H54 (cell line): ENCODE measurements around the gene CLIP1.

Experiments
- DNase-seq: peaks from one replicate; pipeline ENCODE4 v3.0.0; 2011; ENCODE audit warnings: low spot score, mixed read lengths; ENCODE audit not compliant: insufficient read length
- FAIRE-seq: peaks from 3 replicates; lab custom pipeline; 2011; peaks lifted over from hg19 to GRCh38; lab: Jason Lieb, UNC
- POLR2A ChIP-seq: IDR thresholded peaks from 2 replicates; pipeline ENCODE4 v1.6.1; 2011; ENCODE audit warnings: low read depth, mild to moderate bottlenecking, low read length

Gene CLIP1

DNA sequence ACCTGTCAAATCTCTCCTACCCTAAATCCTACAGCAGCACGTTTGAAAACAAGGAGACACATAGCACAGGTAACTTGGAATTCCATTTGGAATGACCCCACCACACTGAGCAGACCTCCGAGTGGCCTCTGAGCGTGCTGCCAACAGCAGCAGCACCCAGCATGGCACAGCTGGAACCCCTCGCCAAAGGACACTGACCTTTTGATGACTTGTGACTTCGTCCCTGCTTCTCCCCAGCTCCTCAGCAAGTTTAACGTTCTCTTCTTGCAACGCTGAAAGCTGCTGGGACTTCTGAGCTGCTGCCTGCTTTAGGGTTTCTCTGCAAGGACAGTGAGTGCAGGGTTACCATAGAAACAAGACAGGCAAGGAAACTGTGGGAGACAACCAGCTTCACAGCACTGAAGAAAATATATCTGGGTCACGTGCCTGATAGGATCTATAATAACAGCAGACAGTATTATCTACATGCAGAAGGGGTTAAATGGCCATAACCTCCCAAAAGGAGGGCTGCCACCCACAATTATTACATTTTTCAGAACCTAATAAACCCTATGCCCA, 112.8 kb downstream of the CLIP1 start:
- no peak for DNase-seq
- no peak for TF ChIP-seq POLR2A
- FAIRE-seq = no peak

DNA sequence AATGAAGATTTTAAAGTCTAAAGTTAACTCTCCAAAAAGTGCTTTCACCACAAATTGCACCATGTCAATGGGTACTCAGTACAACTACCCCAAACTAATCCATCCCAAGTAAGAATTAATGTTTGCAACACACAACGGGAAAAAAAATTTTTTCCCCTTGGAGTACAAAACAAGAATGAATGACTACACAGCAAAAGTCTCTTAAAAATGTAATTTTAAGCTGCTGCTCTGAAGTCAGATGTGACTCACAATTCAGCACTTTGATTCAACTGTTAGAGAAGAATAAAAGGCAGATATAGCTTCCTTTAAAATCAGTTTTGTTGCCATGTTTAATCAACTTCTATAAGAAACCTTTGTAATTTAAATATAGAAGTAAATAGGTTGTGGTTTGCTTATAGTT, 113.7 kb downstream of the CLIP1 start:
- DNase-seq (no peak), FAIRE-seq (no peak)
- no peak for TF ChIP-seq POLR2A

DNA sequence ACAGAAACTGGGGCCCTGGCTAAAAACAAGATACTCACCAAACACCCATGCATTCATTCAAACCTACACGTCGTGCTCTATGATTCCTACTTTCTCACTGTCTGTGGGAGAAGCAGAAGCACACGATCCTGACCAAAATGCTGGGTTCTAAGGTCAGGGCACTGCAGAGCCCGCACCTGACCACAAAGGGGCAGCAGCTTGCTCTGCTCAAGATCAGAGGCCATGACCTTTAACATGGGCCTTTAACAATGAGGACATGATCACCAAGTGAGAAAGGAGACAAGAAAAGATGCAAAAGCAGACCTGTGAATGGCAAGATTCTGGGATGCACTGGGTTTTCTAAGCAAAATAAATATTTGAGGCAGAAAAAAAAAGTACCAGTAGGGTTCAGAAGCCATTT, 116.1 kb downstream of the CLIP1 start:
- FAIRE-seq (no peak), DNase-seq (no peak)
- TF ChIP-seq POLR2A = no peak

DNA sequence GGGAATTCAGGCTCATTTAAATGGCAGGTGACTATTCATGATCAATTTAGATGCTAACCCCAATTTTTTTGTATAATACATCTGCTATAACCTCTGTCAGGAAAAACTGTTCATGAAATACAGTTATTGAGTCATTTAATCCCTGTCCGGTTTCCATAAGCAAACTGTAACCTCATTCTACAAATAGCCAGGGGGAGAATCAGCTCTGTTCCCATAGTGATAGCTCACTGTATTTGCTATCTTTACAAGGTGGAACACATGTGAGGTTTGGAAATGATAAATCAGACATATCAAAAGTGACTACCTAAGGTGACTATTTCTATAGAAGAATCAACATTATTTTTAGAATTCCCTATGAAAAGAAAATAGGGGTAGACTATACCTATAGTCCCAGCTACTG, 117.5 kb downstream of the CLIP1 start:
- FAIRE-seq (no peak), DNase-seq (no peak)
- TF ChIP-seq POLR2A = no peak

DNA sequence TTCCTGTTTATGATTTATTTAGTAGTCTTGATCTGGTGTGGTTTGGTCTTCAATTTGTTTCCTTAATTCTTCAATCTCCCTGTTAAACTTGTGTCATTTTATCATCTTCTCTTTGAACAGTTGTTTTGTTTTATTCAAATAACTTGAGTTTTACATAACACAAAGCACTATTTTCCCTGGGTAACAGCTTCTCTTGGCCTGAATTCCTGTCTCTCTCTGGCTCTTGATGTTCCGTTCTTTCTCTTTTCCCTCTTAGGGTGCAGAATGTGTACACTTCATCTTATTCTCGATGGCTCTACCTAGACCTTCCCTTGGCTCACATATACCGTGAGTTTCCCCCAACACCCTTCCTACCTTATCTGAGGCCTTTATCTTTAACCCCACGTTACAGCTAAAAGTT, 119.4 kb downstream of the CLIP1 start:
- FAIRE-seq (no peak), DNase-seq (no peak)
- no peak for TF ChIP-seq POLR2A

DNA sequence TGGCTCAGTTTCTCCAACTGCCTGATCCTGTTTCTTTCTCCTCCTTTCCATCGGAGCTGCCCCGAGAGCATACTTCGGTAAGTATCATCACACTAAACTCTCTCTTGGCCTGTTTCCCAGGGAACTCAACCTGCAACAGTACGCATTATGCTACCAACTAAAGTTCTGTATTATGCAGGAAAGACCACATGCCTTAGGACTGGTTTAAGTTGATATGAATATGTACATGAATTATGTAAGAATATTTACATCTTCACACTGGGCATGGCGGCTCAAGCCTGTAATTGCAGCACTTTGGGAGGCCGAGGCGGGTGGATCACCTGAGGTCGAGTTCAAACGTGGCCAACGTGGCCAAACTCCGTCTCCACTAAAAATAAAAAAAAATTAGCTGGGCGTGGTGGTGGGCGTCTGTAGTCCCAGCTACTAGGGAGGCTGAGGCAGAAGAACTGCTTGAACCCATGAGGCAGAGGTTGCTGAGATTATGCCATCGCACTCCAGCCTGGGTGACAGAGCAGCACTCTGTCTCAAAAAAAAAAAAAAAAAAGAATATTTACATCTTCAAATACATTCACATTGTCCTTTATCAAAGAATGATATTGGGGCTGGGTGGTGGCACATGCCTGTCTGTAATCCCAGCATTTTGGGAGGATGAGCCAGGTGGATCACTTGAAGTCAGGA, 124.3 kb downstream of the CLIP1 start:
- no peak for TF ChIP-seq POLR2A
- no peak for FAIRE-seq
- DNase-seq = no peak

DNA sequence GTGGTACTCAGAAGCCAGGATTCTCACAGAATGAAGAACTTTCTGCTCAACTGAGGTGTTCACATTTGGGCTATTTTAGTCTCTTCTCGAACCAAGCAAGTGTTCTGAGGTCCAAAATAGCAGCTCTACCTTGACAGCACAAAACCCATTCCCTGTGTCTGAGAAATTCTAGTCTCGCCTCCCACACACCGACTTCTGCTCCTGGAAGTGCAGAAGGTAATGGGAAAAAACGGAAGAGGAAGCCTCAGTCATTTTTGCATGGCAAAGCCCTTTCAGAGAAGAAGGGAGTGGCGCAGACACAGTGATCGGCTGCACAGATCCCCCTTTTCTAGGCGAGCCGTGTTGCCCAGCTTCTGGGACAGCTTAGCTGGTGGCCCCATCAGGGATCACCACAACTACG, 125.0 kb downstream of the CLIP1 start:
- no peak for FAIRE-seq
- DNase-seq = no peak
- TF ChIP-seq POLR2A = no peak

DNA sequence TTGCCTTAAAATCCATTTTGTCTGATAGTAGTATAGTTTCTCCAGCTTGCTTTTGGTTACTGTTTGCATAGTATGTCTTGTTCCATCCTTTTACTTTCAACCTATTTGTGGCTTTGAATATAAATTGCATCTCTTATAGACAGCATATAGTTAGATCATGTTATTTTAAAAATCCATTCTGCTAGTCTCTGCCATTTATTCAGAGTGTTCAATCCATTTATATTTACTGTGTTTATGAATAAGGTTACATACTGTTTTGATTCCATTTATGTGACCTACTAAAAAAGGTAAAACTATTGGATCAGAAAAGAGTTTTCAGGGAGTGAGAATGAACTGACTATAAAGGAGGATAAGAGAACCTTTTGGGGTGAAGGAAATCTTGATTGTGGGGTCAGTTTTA, 126.6 kb downstream of the CLIP1 start:
- DNase-seq (no peak), FAIRE-seq (no peak)
- TF ChIP-seq POLR2A = no peak

DNA sequence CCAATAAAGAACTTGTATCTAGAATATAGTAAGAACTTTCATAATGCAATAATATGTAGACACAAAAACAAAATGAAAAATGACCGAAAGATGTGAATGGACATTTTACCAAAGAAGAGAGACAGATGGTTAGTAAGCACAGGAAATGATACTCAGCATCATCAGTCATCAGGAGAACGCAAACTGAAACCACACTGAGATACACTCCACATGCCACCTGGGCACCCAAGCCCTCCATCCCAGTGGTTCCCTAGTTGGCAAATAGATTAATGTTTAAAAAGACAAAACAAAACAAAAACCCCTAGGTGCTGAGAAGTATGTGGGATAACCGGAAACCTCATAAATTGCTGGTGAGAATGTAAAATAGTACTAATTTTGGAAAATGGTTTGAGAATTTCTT, 129.4 kb downstream of the CLIP1 start:
- FAIRE-seq (no peak), DNase-seq (no peak)
- TF ChIP-seq POLR2A = no peak

DNA sequence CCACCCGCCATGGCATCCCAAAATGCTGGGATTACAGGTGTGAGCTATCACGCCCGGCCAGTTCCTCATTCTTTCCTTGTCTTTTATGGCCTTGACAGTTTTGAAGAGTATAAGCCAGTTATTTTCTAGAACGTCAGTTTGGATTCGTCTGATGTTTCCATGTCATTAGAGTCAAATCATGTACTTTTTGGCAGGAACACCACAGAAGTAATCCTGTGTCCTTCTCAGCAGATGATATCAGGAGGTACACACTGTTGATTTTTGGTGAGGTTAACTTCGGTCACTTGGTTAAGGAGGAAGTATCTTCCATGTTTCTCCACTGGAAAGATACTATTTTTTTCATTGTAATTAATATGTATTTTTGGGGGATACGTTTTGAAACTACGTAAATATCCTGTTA, 131.0 kb downstream of the CLIP1 start:
- DNase-seq (no peak), FAIRE-seq (no peak)
- TF ChIP-seq POLR2A = no peak

DNA sequence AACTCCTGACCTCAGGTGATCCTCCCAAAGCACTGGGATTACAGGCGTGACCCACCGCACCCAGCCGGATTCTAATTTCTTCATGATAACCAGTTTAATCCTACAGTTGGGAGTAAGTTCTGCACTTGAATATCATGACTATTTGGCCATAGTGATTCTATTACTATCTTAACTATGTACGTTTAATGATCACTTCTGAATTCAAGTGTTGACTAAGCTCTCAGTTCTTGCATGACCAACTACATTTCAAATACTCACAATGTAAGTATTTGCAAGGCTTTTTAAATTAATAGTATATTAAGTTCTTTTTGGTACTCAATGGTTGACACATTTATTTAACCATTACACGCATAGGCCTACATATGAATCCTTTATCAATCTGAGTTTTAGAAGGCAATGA, 138.8 kb downstream of the CLIP1 start:
- TF ChIP-seq POLR2A = no peak
- DNase-seq (no peak), FAIRE-seq (no peak)

DNA sequence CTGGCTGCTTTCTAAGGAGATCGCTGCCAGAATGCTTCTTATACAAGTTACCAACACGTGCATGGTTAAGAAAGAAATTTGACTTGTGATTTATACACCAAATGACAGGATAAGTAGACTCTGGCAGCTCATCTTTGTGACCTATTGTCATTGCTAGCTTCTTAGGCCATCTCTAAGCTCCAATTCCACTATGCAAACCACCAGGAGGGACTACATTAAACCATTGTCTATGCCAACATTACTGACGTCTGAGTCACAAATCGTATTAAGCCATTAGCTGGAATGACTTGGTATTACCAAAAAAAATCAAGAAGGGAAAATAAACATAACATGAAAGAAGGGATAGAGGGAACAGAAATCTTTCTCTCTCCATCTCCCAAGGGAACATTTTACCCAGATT, 140.4 kb downstream of the CLIP1 start:
- no peak for TF ChIP-seq POLR2A
- DNase-seq = no peak
- peak; percentile 90 for FAIRE-seq

DNA sequence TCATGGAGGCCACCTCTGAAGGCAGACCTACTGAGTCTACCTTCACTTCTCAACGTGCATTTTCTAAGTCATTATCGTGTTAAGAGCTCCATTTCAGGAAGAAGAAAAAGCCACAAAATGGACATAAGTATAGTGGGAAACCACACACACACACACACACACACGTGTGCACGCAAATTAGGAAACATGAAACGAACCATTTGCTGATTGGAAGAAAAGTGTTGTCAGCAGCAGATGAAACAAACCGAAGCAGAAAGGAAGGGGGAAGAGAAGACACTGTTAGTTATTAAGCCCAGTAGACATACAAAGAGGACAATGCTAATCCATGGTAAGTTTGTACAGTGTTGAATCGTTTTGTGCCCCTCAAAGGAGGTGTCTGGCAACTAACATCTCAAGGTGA, 146.2 kb downstream of the CLIP1 start:
- FAIRE-seq (no peak), DNase-seq (no peak)
- no peak for TF ChIP-seq POLR2A

DNA sequence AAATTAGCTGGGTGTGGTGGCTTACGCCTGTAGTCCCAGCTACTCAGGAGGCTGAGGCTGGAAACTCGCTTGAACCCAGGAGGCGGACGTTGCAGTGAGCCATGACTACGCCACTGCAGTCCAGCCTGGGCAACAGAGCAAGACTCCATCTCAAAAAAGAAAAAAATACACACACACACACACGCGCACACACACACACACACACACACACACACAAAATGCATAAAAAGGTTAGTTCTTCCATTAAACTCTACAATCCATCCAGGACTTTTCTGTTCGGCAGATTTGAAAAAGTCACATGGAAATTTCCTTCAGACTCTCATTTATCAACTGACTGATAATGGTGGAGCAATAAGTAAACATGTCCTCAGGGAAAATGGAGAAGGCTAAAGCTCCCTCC, 147.0 kb downstream of the CLIP1 start:
- FAIRE-seq = no peak
- no peak for DNase-seq
- no peak for TF ChIP-seq POLR2A

DNA sequence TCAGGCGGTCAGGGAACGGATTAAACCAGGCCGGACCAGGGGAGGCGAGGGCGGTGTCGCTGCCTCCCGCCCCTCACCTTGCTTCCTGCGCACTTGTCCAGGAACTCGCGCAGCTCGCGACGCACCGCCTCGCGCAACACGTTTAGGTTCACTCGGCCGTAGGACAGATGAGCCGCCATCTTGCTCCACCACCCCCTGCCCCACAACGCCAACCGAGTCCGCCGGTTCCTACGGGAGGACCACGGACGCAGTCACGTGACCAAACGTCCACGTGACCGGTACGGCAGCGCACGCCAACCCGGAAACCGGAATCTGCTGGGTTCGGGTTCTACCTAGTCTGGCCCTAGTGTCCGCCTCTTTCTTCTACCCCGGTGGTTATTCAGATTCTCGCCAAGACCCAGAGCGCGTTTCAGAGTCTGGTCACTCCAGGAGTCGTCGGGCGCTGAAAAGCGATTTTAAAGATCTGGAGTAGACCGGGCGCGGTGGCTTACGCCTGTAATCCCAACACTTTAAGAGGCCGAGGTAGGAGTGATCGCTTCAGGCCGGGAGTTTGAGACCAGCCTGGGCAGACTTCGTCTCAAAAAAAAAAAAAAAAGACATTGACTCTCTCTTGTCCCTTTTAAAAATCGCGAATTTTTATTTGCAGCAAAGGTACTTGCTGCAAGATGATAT, 156.1 kb downstream of the CLIP1 start, which contains the start of gene VPS33A:
VPS33A (minus strand) TSS at position 265 of the 672 bp plus-strand sequence; CDS start at position 179, 86 bp downstream.
- peak; percentile 92 for DNase-seq
- FAIRE-seq = peak; percentile 94
- TF ChIP-seq POLR2A = peak; percentile 93
